B cell (primary cell): ENCODE data around the gene RUFY2. TPM values are rescaled to one million over a fixed set of nuclear protein-coding genes. Genes with fewer than 3 reads are reported as not detected.

Experiments used
- ATAC-seq: fragments of 200-7000 bp; cut with Tn5 transposase; one replicate; pipeline ENCODE4 v1.10.0; 2021; ENCODE audit warnings: low read depth, mild to moderate bottlenecking, moderate number of reproducible peaks, moderate library complexity
- CTCF ChIA-PET: fragments of 350-600 bp; sonication (Branson Sonifier 250); formaldehyde crosslinking; loops from one replicate; lab custom pipeline; 2021; ENCODE audit warnings: antibody characterized with exemption, inconsistent platforms; lab: Charles Lee
- POLR2A ChIA-PET: fragments of 350-600 bp; sonication (Branson Sonifier 250); formaldehyde crosslinking; loops from one replicate; lab custom pipeline; 2021; ENCODE audit warnings: antibody characterized with exemption; lab: Charles Lee
- DNase-seq: peaks from one replicate; pipeline ENCODE4 v3.0.0; 2013
- H2AFZ ChIP-seq: 2 replicates; pipeline ENCODE4 v1.6.1; 2012; ENCODE audit warnings: mild to moderate bottlenecking, low read depth, low read length; ENCODE audit not compliant: insufficient read depth, poor library complexity, severe bottlenecking
- H3K27ac ChIP-seq, 2 donors: 1 replicate in 1 of 2; 2 replicates in 1 of 2; pipeline ENCODE4 v1.5.1; 2012 to 2013; ENCODE audit warnings: low read length in 2 of 2, mild to moderate bottlenecking in 2 of 2, moderate library complexity in 1 of 2
- H3K27me3 ChIP-seq, 4 experiments: fragments of 200-600 bp in 1 of 4; sonication (generic) in 1 of 4; replicated peaks in 1 of 4; 1 replicate in 2 of 4; 2 replicates in 2 of 4; pipeline versions ENCODE4 v1.6.1 to v1.7.0; 2013 to 2016; ENCODE audit warnings: low read length in 3 of 4, mild to moderate bottlenecking in 2 of 4, mixed read lengths in 1 of 4, moderate library complexity in 1 of 4; ENCODE audit not compliant: insufficient read depth in 4 of 4, control insufficient read depth in 3 of 4; ENCODE audit errors: control extremely low read depth in 1 of 4
- H3K36me3 ChIP-seq, 2 experiments: replicated peaks in 1 of 2; 1 replicate in 1 of 2; 2 replicates in 1 of 2; pipeline versions ENCODE4 v1.6.1 to v1.7.1; 2013; ENCODE audit warnings: low read length in 1 of 2; ENCODE audit not compliant: insufficient read depth in 2 of 2, control insufficient read depth in 1 of 2; ENCODE audit errors: control extremely low read depth in 1 of 2, extremely low read depth in 1 of 2
- H3K4me1 ChIP-seq, 2 donors: fragments of 200-600 bp in 1 of 2; sonication (generic) in 1 of 2; 1 replicate in 1 of 2; 2 replicates in 1 of 2; pipeline versions ENCODE4 v1.5.1 to v1.6.1; 2013 to 2017; ENCODE audit warnings: low read length in 2 of 2; ENCODE audit not compliant: control insufficient read depth in 2 of 2, insufficient read depth in 2 of 2
- H3K4me2 ChIP-seq: replicated peaks from 2 replicates; pipeline ENCODE3; 2012; ENCODE audit warnings: mild to moderate bottlenecking, low read depth, low read length; ENCODE audit not compliant: poor library complexity, severe bottlenecking
- H3K4me3 ChIP-seq, 5 experiments: fragments of 200-600 bp in 1 of 5; sonication (generic) in 1 of 5; 1 replicate in 3 of 5; 2 replicates in 2 of 5; pipeline versions ENCODE4 v1.5.1 to v1.7.0; 2011 to 2016; ENCODE audit warnings: low read length in 4 of 5, mild to moderate bottlenecking in 4 of 5, low read depth in 2 of 5, control low read depth in 1 of 5, moderate library complexity in 1 of 5; ENCODE audit not compliant: insufficient read depth in 1 of 5; ENCODE audit errors: control extremely low read depth in 1 of 5, extremely low read depth in 1 of 5
- H3K79me2 ChIP-seq: fragments of 200-600 bp; sonication (generic); one replicate; pipeline ENCODE4 v1.6.0; 2016; ENCODE audit warnings: low read length; ENCODE audit not compliant: control insufficient read depth, insufficient read depth
- H3K9ac ChIP-seq: fragments of 200-600 bp; sonication (generic); 2 replicates; pipeline ENCODE4 v1.6.1; 2017; ENCODE audit warnings: mild to moderate bottlenecking, low read length, moderate library complexity
- H3K9me3 ChIP-seq, 3 donors: one replicate each; pipeline versions ENCODE4 v1.6.1 to v1.7.1; 2013; ENCODE audit warnings: low read length in 2 of 3; ENCODE audit not compliant: control insufficient read depth in 2 of 3, insufficient read depth in 1 of 3; ENCODE audit errors: control extremely low read depth in 1 of 3
- H4K20me1 ChIP-seq: 2 replicates; pipeline ENCODE4 v1.6.0; 2012; ENCODE audit warnings: mild to moderate bottlenecking, low read length; ENCODE audit not compliant: insufficient read depth, control insufficient read depth, poor library complexity, severe bottlenecking
- H3K27ac Mint-ChIP-seq: one replicate; pipeline ENCODE4 v1.8.0; 2021; ENCODE audit warnings: mixed read lengths
- H3K27me3 Mint-ChIP-seq: one replicate; pipeline ENCODE4 v1.8.0; 2021; ENCODE audit warnings: mixed read lengths
- H3K4me1 Mint-ChIP-seq: one replicate; pipeline ENCODE4 v1.8.0; 2021; ENCODE audit warnings: mixed read lengths
- H3K4me3 Mint-ChIP-seq: one replicate; pipeline ENCODE4 v1.8.0; 2021; ENCODE audit warnings: mixed read lengths
- H3K9me3 Mint-ChIP-seq: one replicate; pipeline ENCODE4 v1.8.0; 2022; ENCODE audit warnings: mixed read lengths; ENCODE audit not compliant: insufficient read depth
- CTCF ChIP-seq: fragments of 200-600 bp; IDR thresholded peaks from one replicate; pipeline ENCODE4 v1.8.0; 2022; ENCODE audit warnings: antibody characterized with exemption, mild to moderate bottlenecking
- EZH2 ChIP-seq: IDR thresholded peaks from 2 replicates; pipeline ENCODE4 v1.6.1; 2012; ENCODE audit warnings: borderline replicate concordance, low read depth, mild to moderate bottlenecking, moderate library complexity, low read length; ENCODE audit not compliant: insufficient read depth, poor library complexity, severe bottlenecking
- WGBS: methylation state at CpG from one replicate; pipeline ENCODE4 v1.1.5; 2013; ENCODE audit warnings: missing lambda C conversion rate; ENCODE audit not compliant: insufficient coverage; 5-methylcytosine and 5-hydroxymethylcytosine counted together
- intact Hi-C: fragments of 100-400 bp; cut with micrococcal nuclease; formaldehyde crosslinking; loops from one replicate; pipeline ENCODE4 v1.10.0; 2022
- polyA plus RNA-seq: library from polyadenylated mRNA; depleted of rRNA; stranded (reverse); fragments of >200 nt; gene quantifications from 2 replicates; pipeline ENCODE4 v1.2.3, GENCODE V29; 2012
- total RNA-seq, 2 donors: library from RNA; stranded (reverse); fragments of 120-200 nt in 1 of 2; gene quantifications; 1 replicate in 1 of 2; 2 replicates in 1 of 2; pipeline versions ENCODE4 v1.2.3 to v1.2.4, GENCODE V29; 2013 to 2022

Gene RUFY2
- total and polyA plus RNA-seq, 2 donors (not counting 1 experiment from before 2014, with no cell fraction given) = 5.8 to 38.7 TPM

DNA sequence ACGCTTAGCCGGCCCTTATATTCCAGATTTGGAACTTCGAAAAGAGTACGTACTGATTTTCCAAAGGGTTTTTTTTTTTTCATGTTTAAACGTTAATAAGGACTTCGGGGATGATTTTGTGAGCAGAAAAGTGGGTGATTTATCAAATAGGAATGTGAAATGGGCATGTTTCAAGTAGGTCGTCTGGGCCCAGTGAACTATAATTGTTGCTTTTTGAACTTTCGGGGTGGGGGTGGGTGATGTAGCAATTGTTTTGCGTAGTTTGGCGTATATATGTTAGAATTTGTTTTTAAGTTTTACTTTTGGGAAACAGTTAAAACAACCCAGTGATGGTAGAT lies 74.0 kb downstream of the RUFY2 start:
- under 1% methylated on average over 9 of the region's 10 CpGs for WGBS
- ChIA-PET POLR2A (interaction anchor here (0.9 to 2.4 kb wide), 4 partner anchors 74 to 610 kb away, joined by 5 to 10 read pairs (median 8); partner anchors contain the start of gene RUFY2), CTCF (interaction anchor here (0.6 to 6.6 kb wide), 5 partner anchors 9 to 751 kb away, joined by 3 to 51 read pairs (median 4); no protein-coding TSS in a partner anchor)
- TF ChIP-seq EZH2 (no peak), CTCF (peak; percentile 4)
- Mint-ChIP-seq H3K4me1 (peaks cover 73% of the 10 kb centered on the region), H3K4me3 (peak overlapping the region; percentile 99), H3K9me3 (no peaks in the 10 kb centered on the region), H3K27me3 (no peaks in the 10 kb centered on the region), H3K27ac (peak overlapping the region; percentile 100)
- Histone ChIP-seq H3K4me3 (peak overlapping the region; percentile 77 to 95 (median 90)), H2AFZ (peak overlapping the region; percentile 68), H3K36me3 (peaks cover 0 to 3% of the 10 kb centered on the region in 2 experiments), H3K4me1 (peaks cover 42 to 53% of the 10 kb centered on the region in 2 donors), H4K20me1 (peaks cover 50% of the 10 kb centered on the region), H3K27me3 (no peaks in the 10 kb centered on the region), H3K27ac (peak overlapping the region; percentile 93 to 94), H3K9ac (peak overlapping the region; percentile 97), H3K4me2 (peak overlapping the region; percentile 79), H3K9me3 (peaks cover 0 to 8% (median 0%) of the 10 kb centered on the region in 3 donors), H3K79me2 (peaks cover 62% of the 10 kb centered on the region)
- DNase-seq (no peak), ATAC-seq (no peak)
- intact Hi-C loops = loop anchor here (2.0 to 5.0 kb wide), 6 partner anchors 16 to 1814 kb away; partner anchors contain the start of genes TYSND1 and VPS26A
